G401.6 (cell line): ENCODE data around the gene ZNF419.

Experiments used
- FAIRE-seq: peaks from 2 replicates; lab custom pipeline; 2012; peaks lifted over from hg19 to GRCh38; lab: Jason Lieb, UNC

The ZNF419 gene

DNA sequence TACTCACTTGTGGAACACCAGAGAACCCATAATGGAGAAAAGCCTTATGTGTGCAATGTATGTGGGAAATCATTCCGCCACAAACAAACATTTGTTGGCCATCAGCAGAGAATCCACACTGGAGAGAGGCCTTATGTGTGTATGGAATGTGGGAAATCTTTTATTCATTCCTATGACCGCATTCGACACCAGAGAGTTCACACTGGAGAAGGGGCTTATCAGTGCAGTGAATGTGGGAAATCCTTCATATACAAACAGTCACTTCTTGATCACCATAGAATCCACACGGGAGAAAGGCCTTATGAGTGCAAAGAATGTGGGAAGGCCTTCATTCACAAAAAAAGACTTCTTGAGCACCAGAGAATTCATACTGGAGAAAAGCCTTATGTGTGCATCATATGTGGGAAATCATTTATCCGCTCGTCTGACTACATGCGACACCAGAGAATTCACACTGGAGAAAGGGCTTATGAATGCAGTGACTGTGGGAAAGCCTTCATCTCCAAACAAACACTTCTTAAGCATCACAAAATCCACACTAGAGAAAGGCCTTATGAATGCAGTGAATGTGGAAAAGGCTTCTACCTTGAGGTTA is 50.5 kb downstream of the ZNF419 start:
- FAIRE-seq: no peak
